Testis (tissue), 3 donors: ENCODE results near the gene EFNA1. TPM values are rescaled to one million over a fixed set of nuclear protein-coding genes. Genes with fewer than 3 reads are reported as not detected.

Experiments
- DNase-seq: peaks from one replicate; pipeline ENCODE4 v3.0.0-alpha.2; 2019
- H3K27ac ChIP-seq, 2 donors: fragments of 200-600 bp; sonication (generic); one replicate each; pipeline ENCODE4 v1.5.1; 2019
- H3K27me3 ChIP-seq: fragments of 200-600 bp; sonication (generic); one replicate; pipeline ENCODE4 v1.5.1; 2019
- H3K36me3 ChIP-seq: fragments of 200-600 bp; sonication (generic); one replicate; pipeline ENCODE4 v1.5.1; 2017; ENCODE audit warnings: low read depth; ENCODE audit errors: missing control alignments
- H3K4me1 ChIP-seq: fragments of 200-600 bp; sonication (generic); one replicate; pipeline ENCODE4 v1.5.1; 2019
- H3K4me3 ChIP-seq, 2 donors: fragments of 200-600 bp; sonication (generic); one replicate each; pipeline ENCODE4 v1.5.1; 2017 to 2019
- H3K9me3 ChIP-seq: fragments of 200-600 bp; sonication (generic); one replicate; pipeline ENCODE4 v1.5.1; 2017
- POLR2A ChIP-seq: fragments of 450-650 bp; IDR thresholded peaks from one replicate; pipeline ENCODE4 v1.6.1; 2017; ENCODE audit warnings: antibody characterized with exemption, mild to moderate bottlenecking, moderate library complexity
- WGBS, 2 donors: methylation state at CpG; one replicate each; pipeline ENCODE4 v1.1.5; 2018; 5-methylcytosine and 5-hydroxymethylcytosine counted together
- intact Hi-C: fragments of 100-400 bp; cut with DNase I; formaldehyde crosslinking; loops from one replicate; pipeline ENCODE4 v1.15.1; 2023; ENCODE audit warnings: low total_unique reads
- polyA plus RNA-seq: library from polyadenylated mRNA; stranded (reverse); fragments of 350-450 nt; fragmentation: Illumina TruSeq; extraction: RNeasy Lipid Tissue Mini Kit (QIAGEN cat#74804); gene quantifications from one replicate; pipeline ENCODE4 v1.2.3, GENCODE V29; 2014; ENCODE audit warnings: low read depth, low replicate concordance; ENCODE audit not compliant: insufficient read depth
- small RNA-seq, 2 donors: library from RNA; depleted of rRNA; stranded (forward); fragments of <200 nt; gene quantifications; one replicate each; pipeline ENCODE3, GENCODE V24; 2016
- total RNA-seq, 2 donors: library from RNA; depleted of rRNA; stranded (reverse); fragments of >200 nt; gene quantifications; one replicate each; pipeline ENCODE4 v1.2.3, GENCODE V29; 2016
- TF ChIP-seq, protein P1 (sequence below), 3 experiments: fragments of 450-650 bp in 2 of 3; fragments of 200-600 bp in 1 of 3; sonication (generic) in 1 of 3; IDR thresholded peaks; one replicate each; pipeline ENCODE4 v1.5.1; 2016 to 2019; ENCODE audit warnings: antibody characterized with exemption in 3 of 3, mild to moderate bottlenecking in 2 of 3, moderate library complexity in 1 of 3

Gene EFNA1
- total and polyA plus RNA-seq, 3 donors from 2014 or later, result 13.0 to 14.5 (median 13.1) TPM

DNA sequence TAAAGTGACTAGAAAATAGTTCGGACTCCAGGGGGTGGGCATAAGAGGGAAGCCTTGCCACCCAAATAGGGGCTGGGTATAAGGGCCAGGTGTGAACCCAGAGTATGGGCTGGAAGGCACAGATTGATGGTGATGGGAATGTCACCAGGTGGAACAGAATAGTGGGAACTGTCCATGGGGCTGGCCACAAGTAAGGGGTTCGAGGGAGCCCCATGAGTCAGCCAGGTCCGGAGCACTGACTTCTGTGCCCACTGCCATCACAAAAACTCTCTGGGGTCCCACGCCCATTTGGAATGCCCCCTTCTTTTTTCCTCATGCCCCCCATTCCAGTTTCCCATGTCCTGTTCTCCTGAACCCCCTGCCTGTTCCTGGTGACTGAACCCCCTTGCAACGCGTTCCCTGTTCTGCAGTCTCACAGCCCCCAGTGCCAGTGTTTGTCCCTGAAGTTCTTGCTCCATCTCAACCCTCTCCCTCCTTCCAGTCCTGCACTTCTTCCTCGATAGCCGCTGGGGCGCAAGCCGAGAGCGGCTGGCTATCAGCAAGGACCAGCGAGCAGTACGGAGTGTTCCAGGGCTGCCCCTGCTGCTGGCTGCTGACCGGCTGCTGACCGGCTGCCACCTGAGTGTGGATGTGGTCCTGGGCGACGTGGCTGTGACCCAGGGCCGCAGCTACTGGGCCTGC lies 53.8 kb downstream of the EFNA1 start:
- no peak for DNase-seq
- Histone ChIP-seq H3K27ac (no peak overlapping the region), H3K4me3 (no peak overlapping the region), H3K4me1 (peaks cover 3% of the 10 kb centered on the region), H3K9me3 (no peaks in the 10 kb centered on the region), H3K36me3 (no peaks in the 10 kb centered on the region), H3K27me3 (no peaks in the 10 kb centered on the region)
- WGBS, 2 donors, result 80 to 83% methylated on average over 16 to 18 of the region's 18 CpGs
- intact Hi-C loops, result no loop called here
- no peak for TF ChIP-seq POLR2A
- TF ChIP-seq, protein P1, sequence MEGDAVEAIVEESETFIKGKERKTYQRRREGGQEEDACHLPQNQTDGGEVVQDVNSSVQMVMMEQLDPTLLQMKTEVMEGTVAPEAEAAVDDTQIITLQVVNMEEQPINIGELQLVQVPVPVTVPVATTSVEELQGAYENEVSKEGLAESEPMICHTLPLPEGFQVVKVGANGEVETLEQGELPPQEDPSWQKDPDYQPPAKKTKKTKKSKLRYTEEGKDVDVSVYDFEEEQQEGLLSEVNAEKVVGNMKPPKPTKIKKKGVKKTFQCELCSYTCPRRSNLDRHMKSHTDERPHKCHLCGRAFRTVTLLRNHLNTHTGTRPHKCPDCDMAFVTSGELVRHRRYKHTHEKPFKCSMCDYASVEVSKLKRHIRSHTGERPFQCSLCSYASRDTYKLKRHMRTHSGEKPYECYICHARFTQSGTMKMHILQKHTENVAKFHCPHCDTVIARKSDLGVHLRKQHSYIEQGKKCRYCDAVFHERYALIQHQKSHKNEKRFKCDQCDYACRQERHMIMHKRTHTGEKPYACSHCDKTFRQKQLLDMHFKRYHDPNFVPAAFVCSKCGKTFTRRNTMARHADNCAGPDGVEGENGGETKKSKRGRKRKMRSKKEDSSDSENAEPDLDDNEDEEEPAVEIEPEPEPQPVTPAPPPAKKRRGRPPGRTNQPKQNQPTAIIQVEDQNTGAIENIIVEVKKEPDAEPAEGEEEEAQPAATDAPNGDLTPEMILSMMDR (IDR thresholded peaks at IDR 0.05), result no peak

DNA sequence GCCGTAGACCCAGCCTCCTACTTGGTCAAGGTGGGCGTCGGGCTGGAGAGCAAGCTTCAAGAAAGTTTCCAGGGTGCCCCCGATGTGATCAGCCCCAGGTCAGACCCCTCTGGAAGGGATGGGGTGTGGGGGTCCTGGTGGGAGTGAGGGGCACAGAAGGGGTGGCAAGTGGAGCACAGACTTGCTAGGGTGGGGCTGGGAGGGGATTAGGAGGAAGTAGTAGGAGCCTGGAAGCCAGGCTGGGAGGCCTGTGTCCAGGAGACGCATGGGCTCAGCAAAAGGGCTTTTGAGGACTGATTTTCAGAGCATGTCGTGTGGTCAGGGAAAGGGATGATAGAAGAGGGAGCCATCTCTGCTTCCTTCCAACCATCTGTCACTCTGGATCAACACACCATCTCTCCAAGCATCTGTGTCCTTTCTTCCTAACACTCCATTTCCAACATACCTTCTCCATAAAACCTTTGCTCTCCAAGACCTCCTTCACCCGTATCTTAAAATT lies 54.4 kb downstream of the EFNA1 start:
- intact Hi-C loops, result no loop called here
- TF ChIP-seq, protein P1 (IDR thresholded peaks at IDR 0.05), result no peak
- TF ChIP-seq POLR2A, result no peak
- Histone ChIP-seq H3K27ac (no peak overlapping the region), H3K9me3 (no peaks in the 10 kb centered on the region), H3K27me3 (no peaks in the 10 kb centered on the region), H3K4me3 (no peak overlapping the region), H3K36me3 (no peaks in the 10 kb centered on the region), H3K4me1 (peaks cover under 1% of the 10 kb centered on the region)
- no peak for DNase-seq
- WGBS, 2 donors, result 91 to 93% methylated on average over 7 of the region's 7 CpGs

DNA sequence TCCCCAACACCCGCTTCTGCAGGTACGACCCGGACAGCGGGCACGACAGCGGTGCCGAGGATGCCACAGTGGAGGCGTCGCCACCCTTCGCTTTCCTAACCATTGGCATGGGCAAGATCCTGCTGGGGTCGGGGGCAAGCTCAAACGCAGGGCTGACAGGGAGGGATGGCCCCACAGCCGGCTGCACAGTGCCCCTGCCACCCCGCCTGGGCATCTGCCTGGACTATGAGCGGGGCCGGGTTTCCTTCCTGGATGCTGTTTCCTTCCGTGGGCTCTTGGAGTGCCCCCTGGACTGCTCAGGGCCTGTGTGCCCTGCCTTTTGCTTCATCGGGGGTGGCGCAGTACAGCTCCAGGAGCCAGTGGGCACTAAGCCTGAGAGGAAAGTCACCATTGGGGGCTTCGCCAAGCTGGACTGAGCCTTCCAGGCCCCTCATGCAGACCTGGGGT lies 56.1 kb downstream of the EFNA1 start:
- no peaks in the 10 kb centered on the region for H3K36me3 ChIP-seq
- H3K27ac ChIP-seq, result no peak overlapping the region
- H3K9me3 ChIP-seq, result no peaks in the 10 kb centered on the region
- intact Hi-C loops, result no loop called here
- TF ChIP-seq, protein P1 (IDR thresholded peaks at IDR 0.05), result no peak
- TF ChIP-seq POLR2A, result no peak
- H3K27me3 ChIP-seq, result no peaks in the 10 kb centered on the region
- 90 to 96% methylated on average over 12 to 20 of the region's 20 CpGs for WGBS, 2 donors
- DNase-seq, result no peak
- no peak overlapping the region for H3K4me3 ChIP-seq
- no peaks in the 10 kb centered on the region for H3K4me1 ChIP-seq

DNA sequence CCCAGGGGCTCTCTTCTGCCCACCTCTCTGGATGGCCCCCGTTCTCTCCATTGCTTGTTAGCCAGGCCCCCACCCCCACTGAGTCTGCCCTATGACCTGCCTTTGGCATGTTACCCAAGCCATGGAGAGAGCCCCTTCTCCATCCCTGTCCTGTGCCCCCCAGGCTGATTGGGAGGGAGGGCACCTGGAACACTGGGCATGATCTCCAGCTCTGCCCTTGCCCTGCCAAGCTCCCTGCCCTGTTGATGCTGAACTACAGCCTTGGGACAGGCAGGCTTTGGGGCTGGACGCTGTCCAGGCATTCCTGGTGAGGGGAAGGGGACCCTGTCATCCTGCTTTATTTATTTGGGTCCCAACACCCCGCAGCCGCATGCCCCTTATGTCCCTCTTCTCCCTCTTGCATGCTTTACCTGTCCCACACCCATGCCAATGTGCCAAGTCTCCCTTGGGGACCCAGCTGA lies 56.7 kb downstream of the EFNA1 start:
- Histone ChIP-seq H3K27me3 (no peaks in the 10 kb centered on the region), H3K4me3 (no peak overlapping the region), H3K9me3 (no peaks in the 10 kb centered on the region), H3K4me1 (no peaks in the 10 kb centered on the region), H3K27ac (no peak overlapping the region), H3K36me3 (no peaks in the 10 kb centered on the region)
- intact Hi-C loops, result no loop called here
- TF ChIP-seq, protein P1 (IDR thresholded peaks at IDR 0.05), result no peak
- TF ChIP-seq POLR2A, result no peak
- WGBS, 2 donors, result 86 to 97% methylated on average over 4 of the region's 4 CpGs
- DNase-seq, result no peak

Small RNA genes within 50 kb of the gene (small RNA-seq; reads per million reads assigned to genes)
- gene HMGN2P18 (0 reads per million in 2 donors), gene RF00019 (0 reads per million in 2 donors)

Other genes starting within 250 kb of the EFNA1 start
- 10 to 100 TPM; 21.1 to 27.7 TPM for gene PMVK, start 191.2 kb upstream of the EFNA1 start, total RNA-seq
- 44.6 TPM for gene PMVK, start 191.2 kb upstream of the EFNA1 start, polyA plus RNA-seq
- gene PBXIP1, start 171.8 kb upstream of the EFNA1 start, total RNA-seq, result 10 to 100 TPM; 84.1 to 87.1 TPM
- gene PBXIP1, start 171.8 kb upstream of the EFNA1 start, polyA plus RNA-seq, result 111 TPM
- gene PYGO2, start 166.1 kb upstream of the EFNA1 start, total RNA-seq, result 10 to 100 TPM; 31.0 to 34.9 TPM
- gene PYGO2, start 166.1 kb upstream of the EFNA1 start, polyA plus RNA-seq, result 33.2 TPM
- gene SHC1, start 157.1 kb upstream of the EFNA1 start, total RNA-seq, result 10 to 100 TPM; 47.9 to 59.3 TPM
- 49.0 TPM for gene SHC1, start 157.1 kb upstream of the EFNA1 start, polyA plus RNA-seq
- gene CKS1B, start 153.2 kb upstream of the EFNA1 start, total RNA-seq, result 10 to 100 TPM; 45.5 to 84.3 TPM
- gene CKS1B, start 153.2 kb upstream of the EFNA1 start, polyA plus RNA-seq, result 100 TPM
- gene FLAD1, start 144.5 kb upstream of the EFNA1 start, total RNA-seq, result 10 to 100 TPM; 26.5 to 35.0 TPM
- gene FLAD1, start 144.5 kb upstream of the EFNA1 start, polyA plus RNA-seq, result 46.5 TPM
- 1 to 10 TPM in 1 of 2 donors, not detected in 1; 1.1 TPM for gene LENEP, start 134.3 kb upstream of the EFNA1 start, total RNA-seq
- not detected for gene LENEP, start 134.3 kb upstream of the EFNA1 start, polyA plus RNA-seq
- 10 to 100 TPM; 21.1 to 22.4 TPM for gene ZBTB7B, start 125.1 kb upstream of the EFNA1 start, total RNA-seq
- 18.6 TPM for gene ZBTB7B, start 125.1 kb upstream of the EFNA1 start, polyA plus RNA-seq
- gene DCST2, start 94.1 kb upstream of the EFNA1 start, total RNA-seq, result 10 to 100 TPM in 1 of 2 donors, 1 to 10 TPM in 1; 9.9 to 14.4 TPM
- 20.4 TPM for gene DCST2, start 94.1 kb upstream of the EFNA1 start, polyA plus RNA-seq
- gene DCST1, start 94.1 kb upstream of the EFNA1 start, total RNA-seq, result 1 to 10 TPM; 4.5 to 9.4 TPM
- 15.2 TPM for gene DCST1, start 94.1 kb upstream of the EFNA1 start, polyA plus RNA-seq
- gene ADAM15, start 76.6 kb upstream of the EFNA1 start, total RNA-seq, result 10 to 100 TPM; 30.7 to 34.5 TPM
- gene ADAM15, start 76.6 kb upstream of the EFNA1 start, polyA plus RNA-seq, result 42.6 TPM
- gene EFNA4, start 64.1 kb upstream of the EFNA1 start, total RNA-seq, result 1 to 10 TPM; 5.3 to 6.9 TPM
- 6.0 TPM for gene EFNA4, start 64.1 kb upstream of the EFNA1 start, polyA plus RNA-seq
- gene EFNA3, start 49.0 kb upstream of the EFNA1 start, total RNA-seq, result 1 to 10 TPM; 7.5 to 7.7 TPM
- gene EFNA3, start 49.0 kb upstream of the EFNA1 start, polyA plus RNA-seq, result 9.9 TPM
- gene SLC50A1, start 8.0 kb downstream of the EFNA1 start, total RNA-seq, result 10 to 100 TPM; 25.2 to 30.0 TPM
- gene SLC50A1, start 8.0 kb downstream of the EFNA1 start, polyA plus RNA-seq, result 33.7 TPM
- 100 to 1,000 TPM in 1 of 2 donors, 10 to 100 TPM in 1; 69.9 to 104 TPM for gene DPM3, start 12.7 kb downstream of the EFNA1 start, total RNA-seq
- 77.7 TPM for gene DPM3, start 12.7 kb downstream of the EFNA1 start, polyA plus RNA-seq
- 100 to 1,000 TPM; 242 to 255 TPM for gene KRTCAP2, start 45.4 kb downstream of the EFNA1 start, total RNA-seq
- 397 TPM for gene KRTCAP2, start 45.4 kb downstream of the EFNA1 start, polyA plus RNA-seq
- 1 to 10 TPM; 3.7 to 3.9 TPM for gene TRIM46, start 46.0 kb downstream of the EFNA1 start, total RNA-seq
- 4.0 TPM for gene TRIM46, start 46.0 kb downstream of the EFNA1 start, polyA plus RNA-seq
- 10 to 100 TPM; 37.1 to 68.1 TPM for gene THBS3, start 80.0 kb downstream of the EFNA1 start, total RNA-seq
- 82.9 TPM for gene THBS3, start 80.0 kb downstream of the EFNA1 start, polyA plus RNA-seq
- gene MTX1, start 80.8 kb downstream of the EFNA1 start, total RNA-seq, result 100 to 1,000 TPM in 1 of 2 donors, 10 to 100 TPM in 1; 77.1 to 118 TPM
- gene MTX1, start 80.8 kb downstream of the EFNA1 start, polyA plus RNA-seq, result 161 TPM
- 10 to 100 TPM; 14.3 to 15.8 TPM for gene ENTREP3, start 127.6 kb downstream of the EFNA1 start, total RNA-seq
- 27.9 TPM for gene ENTREP3, start 127.6 kb downstream of the EFNA1 start, polyA plus RNA-seq
- 10 to 100 TPM; 70.9 to 80.6 TPM for gene SCAMP3, start 134.5 kb downstream of the EFNA1 start, total RNA-seq
- 63.0 TPM for gene SCAMP3, start 134.5 kb downstream of the EFNA1 start, polyA plus RNA-seq
- 10 to 100 TPM; 52.8 to 54.1 TPM for gene CLK2, start 145.6 kb downstream of the EFNA1 start, total RNA-seq
- gene CLK2, start 145.6 kb downstream of the EFNA1 start, polyA plus RNA-seq, result 37.0 TPM
- gene HCN3, start 149.6 kb downstream of the EFNA1 start, total RNA-seq, result 1 to 10 TPM; 3.5 to 3.8 TPM
- gene HCN3, start 149.6 kb downstream of the EFNA1 start, polyA plus RNA-seq, result 2.2 TPM
- under 1 TPM; 0.25 to 0.87 TPM for gene PKLR, start 173.6 kb downstream of the EFNA1 start, total RNA-seq
- gene PKLR, start 173.6 kb downstream of the EFNA1 start, polyA plus RNA-seq, result 2.0 TPM
- gene FDPS, start 181.0 kb downstream of the EFNA1 start, total RNA-seq, result 10 to 100 TPM; 51.6 to 81.6 TPM
- gene FDPS, start 181.0 kb downstream of the EFNA1 start, polyA plus RNA-seq, result 127 TPM
- gene RUSC1, start 193.0 kb downstream of the EFNA1 start, total RNA-seq, result 10 to 100 TPM; 13.9 to 14.9 TPM
- 10.8 TPM for gene RUSC1, start 193.0 kb downstream of the EFNA1 start, polyA plus RNA-seq